Lung microvascular endothelial cell (primary cell): ENCODE data around the gene YWHAB. TPM values are rescaled to one million over a fixed set of nuclear protein-coding genes. Genes with fewer than 3 reads are reported as not detected.

Experiments used
- DNase-seq, 2 donors: peaks; one replicate each; pipeline versions ENCODE4 v3.0.0 to v3.0.0-alpha.2; 2010; ENCODE audit warnings: low read depth in 2 of 2
- total RNA-seq: library from RNA; depleted of rRNA; stranded (reverse); fragments of >200 nt; gene quantifications from 2 replicates; pipeline ENCODE4 v1.2.1, GENCODE V29; 2014

YWHAB gene
- total RNA-seq, 1 donor from 2014 or later = 96.6 TPM

- DNase-seq = no peak
Measured at GRCh38 chr20:44950368-44950767, 64.9 kb downstream of the YWHAB start.

- DNase-seq = no peak
Measured at GRCh38 chr20:44952731-44953130, 67.2 kb downstream of the YWHAB start.

GRCh38 chr20:44954211-44954610, 68.7 kb downstream of the YWHAB start:
- DNase-seq = no peak

GRCh38 chr20:44955270-44955669, 69.8 kb downstream of the YWHAB start:
- DNase-seq = no peak

- DNase-seq = no peak
Measured at GRCh38 chr20:44956410-44956809, 70.9 kb downstream of the YWHAB start.

Other genes starting within 250 kb of the YWHAB start
- 11.1 and 16.3 TPM in 2 replicates for gene ADA, start 234.0 kb upstream of the YWHAB start, total RNA-seq
- gene CCN5, start 170.3 kb upstream of the YWHAB start, total RNA-seq = not detected in 2 replicates
- not detected in 2 replicates for gene KCNK15, start 139.8 kb upstream of the YWHAB start, total RNA-seq
- gene RIMS4, start 75.2 kb upstream of the YWHAB start, total RNA-seq = under 0.01 TPM in 1 of 2 replicates, not detected in the other
- 0.44 and 0.79 TPM in 2 replicates for gene PABPC1L, start 24.4 kb downstream of the YWHAB start, total RNA-seq
- 13.7 and 15.1 TPM in 2 replicates for gene TOMM34, start 74.7 kb downstream of the YWHAB start, total RNA-seq
- 10.0 and 12.7 TPM in 2 replicates for gene STK4, start 80.8 kb downstream of the YWHAB start, total RNA-seq
- gene KCNS1, start 215.4 kb downstream of the YWHAB start, total RNA-seq = under 0.01 and 0.40 TPM in 2 replicates
- not detected in 2 replicates for gene WFDC5, start 229.5 kb downstream of the YWHAB start, total RNA-seq
- gene WFDC12, start 238.8 kb downstream of the YWHAB start, total RNA-seq = not detected in 2 replicates